Neural cell (in vitro differentiated cells): Measurements from ENCODE around the gene IL20RA.
"Not testable (repeated sequence)": the region's sequence is repeated elsewhere in the genome, so short reads cannot be mapped to it uniquely, and the experiment has no call there.

Experiments
- CTCF ChIP-seq: fragments of 450-650 bp; IDR thresholded peaks from 2 replicates; pipeline ENCODE4 v1.5.1; 2014; ENCODE audit warnings: antibody characterized with exemption, mild to moderate bottlenecking, moderate library complexity; ENCODE audit not compliant: poor library complexity, severe bottlenecking
- EP300 ChIP-seq: fragments of 450-650 bp; conservative IDR thresholded peaks from 2 replicates; pipeline ENCODE4 v1.6.1; 2014; ENCODE audit warnings: antibody characterized with exemption, mild to moderate bottlenecking, moderate library complexity; ENCODE audit not compliant: poor library complexity, severe bottlenecking
- EZH2 ChIP-seq: fragments of 200-600, 300-800 bp; shearing (Covaris generic), sonication (generic); IDR thresholded peaks from 2 replicates; pipeline ENCODE4 v1.6.1; 2014; ENCODE audit warnings: antibody characterized with exemption, low read length, borderline replicate concordance, mild to moderate bottlenecking; ENCODE audit not compliant: insufficient read depth, poor library complexity, severe bottlenecking
- MXI1 ChIP-seq: fragments of 450-650 bp; conservative IDR thresholded peaks from 2 replicates; pipeline ENCODE4 v1.6.1; 2014; ENCODE audit warnings: antibody characterized with exemption, mild to moderate bottlenecking; ENCODE audit not compliant: poor library complexity, severe bottlenecking
- POLR2AphosphoS5 ChIP-seq: IDR thresholded peaks from 2 replicates; pipeline ENCODE4 v1.6.1; 2012
- RAD21 ChIP-seq: fragments of 450-650 bp; conservative IDR thresholded peaks from 2 replicates; pipeline ENCODE4 v1.6.1; 2014; ENCODE audit warnings: antibody characterized with exemption, mild to moderate bottlenecking, moderate library complexity
- REST ChIP-seq: IDR thresholded peaks from 2 replicates; pipeline ENCODE4 v1.6.1; 2012; ENCODE audit warnings: borderline replicate concordance
- SMC3 ChIP-seq: fragments of 450-650 bp; conservative IDR thresholded peaks from 2 replicates; pipeline ENCODE4 v1.6.1; 2014; ENCODE audit warnings: antibody characterized with exemption, mild to moderate bottlenecking, moderate library complexity; ENCODE audit not compliant: poor library complexity
- TAF1 ChIP-seq: IDR thresholded peaks from 2 replicates; pipeline ENCODE4 v1.6.1; 2012; ENCODE audit warnings: low read depth

- not testable (repeated sequence) for TF ChIP-seq EP300, CTCF, MXI1, POLR2AphosphoS5, REST, EZH2, SMC3, TAF1, RAD21
These were observed 31.0 kb upstream of the IL20RA start for GRCh38 chr6:137075790-137076189.
